Activated CD4-positive, alpha-beta T cell treated with anti-CD3 and anti-CD28 coated beads for 36 hours (primary cell): ENCODE results near the gene ADGRB3. TPM values are rescaled to one million over a fixed set of nuclear protein-coding genes. Genes with fewer than 3 reads are reported as not detected.

Experiments used
- ATAC-seq: fragments of 200-7000 bp; cut with Tn5 transposase; one replicate; pipeline ENCODE4 v1.10.0; 2021; ENCODE audit warnings: mild to moderate bottlenecking, moderate library complexity
- CTCF ChIA-PET: fragments of 350-600 bp; sonication (Branson Sonifier 250); formaldehyde crosslinking; loops from one replicate; lab custom pipeline; 2021; ENCODE audit warnings: antibody characterized with exemption; lab: Charles Lee
- POLR2A ChIA-PET: fragments of 350-600 bp; sonication (Branson Sonifier 250); formaldehyde crosslinking; loops from one replicate; lab custom pipeline; 2021; ENCODE audit warnings: antibody characterized with exemption, inconsistent platforms; lab: Charles Lee
- DNase-seq: peaks from one replicate; pipeline ENCODE4 v3.0.0-alpha.2; 2020
- H3K27ac Mint-ChIP-seq: one replicate; pipeline ENCODE4 v1.8.0; 2021; ENCODE audit warnings: mixed read lengths
- H3K27me3 Mint-ChIP-seq: one replicate; pipeline ENCODE4 v1.8.0; 2021; ENCODE audit warnings: mixed read lengths
- H3K36me3 Mint-ChIP-seq: one replicate; pipeline ENCODE4 v1.8.0; 2021; ENCODE audit warnings: low read depth, mixed read lengths
- H3K4me1 Mint-ChIP-seq: one replicate; pipeline ENCODE4 v1.8.0; 2021; ENCODE audit warnings: mixed read lengths
- H3K4me3 Mint-ChIP-seq: one replicate; pipeline ENCODE4 v1.8.0; 2021; ENCODE audit warnings: mild to moderate bottlenecking, moderate library complexity, mixed read lengths
- H3K9me3 Mint-ChIP-seq: one replicate; pipeline ENCODE4 v1.8.0; 2021; ENCODE audit warnings: low read depth, mixed read lengths
- intact Hi-C, 2 experiments: fragments of 100-400 bp; cut with DNase I in 1 of 2; cut with micrococcal nuclease in 1 of 2; formaldehyde crosslinking; loops; one replicate each; pipeline versions ENCODE4 v1.14.2 to v1.15.1; 2022 to 2024; cut with DNase I, micrococcal nuclease
- total RNA-seq, 2 experiments: library from RNA; stranded (reverse); gene quantifications; one replicate each; pipeline ENCODE4 v1.2.3, GENCODE V29; 2021

The ADGRB3 gene
- total RNA-seq, 2 experiments from 2014 or later: not detected

- CTCF ChIA-PET: interaction anchor here (0.7 kb wide), 1 partner anchor 527 kb away, joined by 3 read pairs; no protein-coding TSS in a partner anchor
- ATAC-seq (no peak), DNase-seq (no peak)
- Mint-ChIP-seq H3K27ac (no peak overlapping the region), H3K4me3 (no peak overlapping the region), H3K36me3 (no peaks in the 10 kb centered on the region), H3K9me3 (peaks cover 3% of the 10 kb centered on the region), H3K27me3 (no peaks in the 10 kb centered on the region), H3K4me1 (no peaks in the 10 kb centered on the region)
- intact Hi-C loops: no loop called here
- POLR2A ChIA-PET: no interaction called here
Observed at GRCh38 chr6:69331886-69332285, 696.8 kb downstream of the ADGRB3 start.

DNA sequence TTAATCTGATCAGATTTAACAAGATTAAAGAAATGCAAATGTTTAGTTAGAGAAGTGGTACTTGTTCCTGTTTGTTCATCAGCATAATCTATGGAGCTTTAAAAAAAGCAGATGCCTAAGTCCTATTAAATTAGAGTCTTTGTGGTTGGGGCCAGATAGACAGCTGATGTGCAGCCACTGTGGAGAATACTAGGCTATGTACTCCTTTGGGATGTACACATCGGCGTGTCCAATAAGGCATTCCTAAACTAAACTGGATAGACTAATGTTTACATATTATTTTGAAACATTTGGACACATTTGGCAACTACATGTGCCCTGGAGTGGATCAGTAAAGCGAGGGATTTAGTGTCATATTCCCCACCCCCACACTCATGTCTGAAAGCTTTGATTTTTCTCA is 702.2 kb downstream of the ADGRB3 start:
- Mint-ChIP-seq H3K9me3 (no peaks in the 10 kb centered on the region), H3K27ac (no peak overlapping the region), H3K4me1 (no peaks in the 10 kb centered on the region), H3K36me3 (no peaks in the 10 kb centered on the region), H3K27me3 (no peaks in the 10 kb centered on the region), H3K4me3 (no peak overlapping the region)
- ChIA-PET CTCF (no interaction called here), POLR2A (no interaction called here)
- DNase-seq: no peak
- no peak for ATAC-seq
- intact Hi-C loops: no loop called here

- Mint-ChIP-seq H3K27me3 (no peaks in the 10 kb centered on the region), H3K36me3 (no peaks in the 10 kb centered on the region), H3K4me3 (no peak overlapping the region), H3K27ac (no peak overlapping the region), H3K4me1 (no peaks in the 10 kb centered on the region), H3K9me3 (no peaks in the 10 kb centered on the region)
- CTCF ChIA-PET: no interaction called here
- intact Hi-C loops: no loop called here
- no peak for DNase-seq
- ATAC-seq: no peak
- POLR2A ChIA-PET: no interaction called here
Observed at GRCh38 chr6:69338431-69339162, 703.5 kb downstream of the ADGRB3 start.

DNA sequence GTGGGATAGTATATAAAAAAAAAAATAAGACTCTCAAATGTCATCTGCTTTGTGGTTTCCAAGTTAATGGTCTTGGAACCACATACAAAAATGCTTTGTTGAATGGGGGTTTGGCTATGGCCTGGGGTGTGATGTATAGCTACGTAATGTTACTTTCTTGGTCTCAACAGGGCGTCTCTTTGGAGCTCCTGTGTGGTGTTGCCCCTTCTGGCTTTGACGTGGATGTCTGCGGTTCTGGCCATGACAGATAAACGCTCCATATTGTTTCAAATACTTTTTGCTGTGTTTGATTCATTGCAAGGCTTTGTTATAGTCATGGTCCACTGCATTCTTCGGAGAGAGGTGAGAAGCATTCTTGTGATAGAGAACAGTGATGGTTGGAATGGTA is 704.1 kb downstream of the ADGRB3 start:
- Mint-ChIP-seq H3K27me3 (no peaks in the 10 kb centered on the region), H3K27ac (no peak overlapping the region)

GRCh38 chr6:69340196-69340595 is 705.1 kb downstream of the ADGRB3 start:
- Mint-ChIP-seq H3K4me3 (no peak overlapping the region), H3K36me3 (no peaks in the 10 kb centered on the region), H3K4me1 (no peaks in the 10 kb centered on the region), H3K27ac (no peak overlapping the region), H3K9me3 (peaks cover 3% of the 10 kb centered on the region), H3K27me3 (no peaks in the 10 kb centered on the region)
- intact Hi-C loops: no loop called here
- no peak for ATAC-seq
- no peak for DNase-seq
- ChIA-PET POLR2A (no interaction called here), CTCF (no interaction called here)

More for the DNA sequence above, 704.1 kb downstream of the ADGRB3 start:
- ATAC-seq: no peak
- intact Hi-C loops: no loop called here
- no peak for DNase-seq
- Mint-ChIP-seq H3K4me1 (no peaks in the 10 kb centered on the region), H3K36me3 (no peaks in the 10 kb centered on the region), H3K4me3 (no peak overlapping the region), H3K9me3 (no peaks in the 10 kb centered on the region)
- ChIA-PET CTCF (no interaction called here), POLR2A (no interaction called here)

GRCh38 chr6:69343851-69344250 is 708.8 kb downstream of the ADGRB3 start:
- intact Hi-C loops: no loop called here
- Mint-ChIP-seq H3K27me3 (no peaks in the 10 kb centered on the region), H3K36me3 (no peaks in the 10 kb centered on the region), H3K4me1 (no peaks in the 10 kb centered on the region), H3K9me3 (peaks cover 3% of the 10 kb centered on the region), H3K4me3 (no peak overlapping the region), H3K27ac (no peak overlapping the region)
- CTCF ChIA-PET: no interaction called here
- POLR2A ChIA-PET: no interaction called here
- DNase-seq: no peak
- no peak for ATAC-seq

DNA sequence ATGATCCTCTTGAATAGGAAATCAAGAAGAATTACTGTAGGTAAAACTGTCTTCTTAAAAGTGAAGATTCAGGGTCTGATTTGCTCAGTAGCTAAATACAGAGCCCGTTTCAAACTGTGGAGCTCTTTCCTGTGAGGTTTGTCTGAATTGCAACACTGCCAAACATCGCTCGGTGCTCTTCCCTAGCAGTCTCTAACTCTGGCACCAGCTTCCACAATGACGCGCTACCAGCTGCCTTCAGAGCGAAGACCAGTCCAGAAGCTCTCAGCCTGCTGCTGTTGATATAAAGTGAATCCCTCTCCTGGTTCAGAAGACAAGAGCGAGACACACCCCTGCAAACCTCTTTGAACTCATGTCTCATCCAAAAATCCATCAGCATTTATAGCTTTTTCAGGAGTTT is 714.7 kb downstream of the ADGRB3 start:
- Mint-ChIP-seq H3K9me3 (no peaks in the 10 kb centered on the region), H3K4me1 (no peaks in the 10 kb centered on the region), H3K27ac (no peak overlapping the region), H3K4me3 (no peak overlapping the region), H3K27me3 (no peaks in the 10 kb centered on the region), H3K36me3 (no peaks in the 10 kb centered on the region)
- no peak for DNase-seq
- POLR2A ChIA-PET: no interaction called here
- ATAC-seq: no peak
- CTCF ChIA-PET: no interaction called here
- intact Hi-C loops: no loop called here

GRCh38 chr6:69362209-69362608 is 727.1 kb downstream of the ADGRB3 start:
- POLR2A ChIA-PET: no interaction called here
- Mint-ChIP-seq H3K4me1 (no peaks in the 10 kb centered on the region), H3K4me3 (no peak overlapping the region), H3K9me3 (no peaks in the 10 kb centered on the region), H3K36me3 (no peaks in the 10 kb centered on the region), H3K27me3 (no peaks in the 10 kb centered on the region), H3K27ac (no peak overlapping the region)
- CTCF ChIA-PET: no interaction called here
- DNase-seq (no peak), ATAC-seq (no peak)
- intact Hi-C loops: no loop called here

GRCh38 chr6:69366831-69367230 is 731.7 kb downstream of the ADGRB3 start:
- Mint-ChIP-seq H3K9me3 (no peaks in the 10 kb centered on the region), H3K4me3 (no peak overlapping the region), H3K4me1 (no peaks in the 10 kb centered on the region), H3K27me3 (no peaks in the 10 kb centered on the region), H3K27ac (no peak overlapping the region), H3K36me3 (no peaks in the 10 kb centered on the region)
- intact Hi-C loops: no loop called here
- ATAC-seq (no peak), DNase-seq (no peak)
- CTCF ChIA-PET: no interaction called here
- POLR2A ChIA-PET: no interaction called here

DNA sequence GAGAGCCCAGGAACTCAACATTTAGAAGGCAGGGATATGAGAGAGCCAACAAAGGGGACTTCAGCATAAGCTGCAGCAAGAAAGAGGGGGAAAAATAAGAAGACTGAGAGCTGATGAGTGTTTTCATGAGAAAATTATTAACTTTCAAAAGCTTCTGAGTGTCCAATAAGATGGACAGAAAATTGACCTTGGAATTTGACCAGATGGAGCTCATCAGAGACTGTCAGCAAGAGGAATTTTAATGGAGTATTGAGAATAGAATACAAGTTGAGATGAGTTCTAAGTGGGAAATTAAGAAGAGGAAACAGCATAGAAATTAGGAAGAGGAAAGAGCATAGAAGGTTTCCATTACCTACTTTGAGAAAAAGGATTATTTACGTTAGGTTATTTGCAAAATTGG is 733.5 kb downstream of the ADGRB3 start:
- CTCF ChIA-PET: no interaction called here
- Mint-ChIP-seq H3K4me1 (no peaks in the 10 kb centered on the region), H3K27me3 (no peaks in the 10 kb centered on the region), H3K9me3 (no peaks in the 10 kb centered on the region), H3K36me3 (no peaks in the 10 kb centered on the region), H3K4me3 (no peak overlapping the region), H3K27ac (no peak overlapping the region)
- ATAC-seq (no peak), DNase-seq (no peak)
- intact Hi-C loops: no loop called here
- POLR2A ChIA-PET: no interaction called here

- ATAC-seq (no peak), DNase-seq (no peak)
- POLR2A ChIA-PET: no interaction called here
- Mint-ChIP-seq H3K4me1 (no peaks in the 10 kb centered on the region), H3K4me3 (no peak overlapping the region), H3K27ac (no peak overlapping the region), H3K9me3 (no peaks in the 10 kb centered on the region), H3K36me3 (no peaks in the 10 kb centered on the region), H3K27me3 (no peaks in the 10 kb centered on the region)
- CTCF ChIA-PET: interaction anchor here (0.6 kb wide), 1 partner anchor 693 kb away, joined by 3 read pairs; no protein-coding TSS in a partner anchor
- intact Hi-C loops: no loop called here
Observed at GRCh38 chr6:69370763-69371162, 735.7 kb downstream of the ADGRB3 start.

- CTCF ChIA-PET: no interaction called here
- intact Hi-C loops: no loop called here
Observed at GRCh38 chr6:69378326-69378725, 743.2 kb downstream of the ADGRB3 start.

More at GRCh38 chr6:69378326-69378725, 743.2 kb downstream of the ADGRB3 start:
- Mint-ChIP-seq H3K4me1 (no peaks in the 10 kb centered on the region), H3K27me3 (no peaks in the 10 kb centered on the region), H3K36me3 (no peaks in the 10 kb centered on the region), H3K27ac (no peak overlapping the region), H3K9me3 (no peaks in the 10 kb centered on the region), H3K4me3 (no peak overlapping the region)
- DNase-seq: no peak
- ATAC-seq: no peak
- POLR2A ChIA-PET: no interaction called here
